ENCODE results near the gene PTPRK. TPM values are rescaled to one million over a fixed set of nuclear protein-coding genes. Genes with fewer than 3 reads are reported as not detected.

PTPRK gene
- total RNA-seq, 1 experiment from 2014 or later, result 89.3 TPM

- intact Hi-C loops (cut with micrococcal nuclease; ENCODE audit: unreplicated experiment), result no loop called here
- H3K27me3 ChIP-seq (ENCODE audit: insufficient read depth, low read depth), result no peaks in the 10 kb centered on the region
- H3K4me1 ChIP-seq (replicated peaks; ENCODE audit: insufficient read depth), result no peaks in the 10 kb centered on the region
- H4K20me1 ChIP-seq (ENCODE audit: insufficient read depth), result peaks cover 4% of the 10 kb centered on the region; the same call in 1 of the 2 replicates
- H3K4me3 ChIP-seq, result no peak overlapping the region
- H3K79me2 ChIP-seq (ENCODE audit: low read depth), result no peaks in the 10 kb centered on the region
- ChIA-PET CTCF (no interaction called here), POLR2A (ENCODE audit: unreplicated experiment) (no interaction called here)
- H3K9me2 ChIP-seq (ENCODE audit: insufficient read depth), result peaks cover 5% of the 10 kb centered on the region; the same call in 1 of the 2 replicates
- H3K4me2 ChIP-seq, result no peak overlapping the region
- DNase-seq, result no peak
- no TSS peak for BruUV-seq (replicated peaks)
- no peaks in the 10 kb centered on the region for H3K9me3 ChIP-seq (ENCODE audit: insufficient read depth, low read depth)
- H2AFZ ChIP-seq, result no peak overlapping the region
- H3F3A ChIP-seq (ENCODE audit: insufficient read depth, low read depth), result 0 out of 2 replicates have a peak, but pooled peaks cover 3% of the 10 kb centered on the region
- no peak overlapping the region for H3K27ac ChIP-seq
- TF ChIP-seq EZH2 (IDR thresholded peaks at IDR 0.05; ENCODE audit: low read depth), result no peak
- no peak for TF ChIP-seq CTCF (conservative IDR thresholded peaks at IDR 0.05)
- no peaks in the 10 kb centered on the region for H3K36me3 ChIP-seq (ENCODE audit: low read depth)
These were observed 345.7 kb downstream of the PTPRK start for GRCh38 chr6:128174724-128175123.

GRCh38 chr6:128172752-128173682, 347.4 kb downstream of the PTPRK start:
- intact Hi-C loops (cut with micrococcal nuclease; ENCODE audit: unreplicated experiment), result no loop called here
- BruUV-seq (replicated peaks), result no TSS peak

GRCh38 chr6:128172081-128172480, 348.3 kb downstream of the PTPRK start:
- no peak overlapping the region for H3K4me3 ChIP-seq
- no peak overlapping the region for H3K4me2 ChIP-seq
- H3K36me3 ChIP-seq (ENCODE audit: low read depth), result no peaks in the 10 kb centered on the region
- POLR2A ChIA-PET (ENCODE audit: unreplicated experiment), result no interaction called here
- no peak overlapping the region for H2AFZ ChIP-seq
- TF ChIP-seq EZH2 (IDR thresholded peaks at IDR 0.05; ENCODE audit: low read depth), result no peak
- TF ChIP-seq CTCF (conservative IDR thresholded peaks at IDR 0.05), result no peak
- H3K9me2 ChIP-seq (ENCODE audit: insufficient read depth), result peaks cover 5% of the 10 kb centered on the region; the same call in 1 of the 2 replicates
- H3K79me2 ChIP-seq (ENCODE audit: low read depth), result no peaks in the 10 kb centered on the region
- no peak overlapping the region for H3K27ac ChIP-seq
- H3K9me3 ChIP-seq (ENCODE audit: insufficient read depth, low read depth), result no peaks in the 10 kb centered on the region
- intact Hi-C loops (cut with micrococcal nuclease; ENCODE audit: unreplicated experiment), result no loop called here
- H3K27me3 ChIP-seq (ENCODE audit: insufficient read depth, low read depth), result no peaks in the 10 kb centered on the region
- H3F3A ChIP-seq (ENCODE audit: insufficient read depth, low read depth), result peaks cover 3% of the 10 kb centered on the region; the same call in 1 of the 2 replicates
- CTCF ChIA-PET, result no interaction called here
- BruUV-seq (replicated peaks), result no TSS peak
- peaks cover 4% of the 10 kb centered on the region; the same call in 1 of the 2 replicates for H4K20me1 ChIP-seq (ENCODE audit: insufficient read depth)
- DNase-seq, result no peak
- peaks cover 7% of the 10 kb centered on the region; the same call in 1 of the 2 replicates for H3K4me1 ChIP-seq (replicated peaks; ENCODE audit: insufficient read depth)

More at GRCh38 chr6:128172752-128173682, 347.4 kb downstream of the PTPRK start:
- peaks cover 3% of the 10 kb centered on the region; the same call in 1 of the 2 replicates for H3F3A ChIP-seq (ENCODE audit: insufficient read depth, low read depth)
- CTCF ChIA-PET, result no interaction called here
- H3K4me2 ChIP-seq, result no peak overlapping the region
- H3K36me3 ChIP-seq (ENCODE audit: low read depth), result no peaks in the 10 kb centered on the region
- no peak overlapping the region for H3K27ac ChIP-seq
- no peaks in the 10 kb centered on the region for H3K27me3 ChIP-seq (ENCODE audit: insufficient read depth, low read depth)
- no peaks in the 10 kb centered on the region for H3K9me3 ChIP-seq (ENCODE audit: insufficient read depth, low read depth)
- no peak for DNase-seq
- H3K79me2 ChIP-seq (ENCODE audit: low read depth), result no peaks in the 10 kb centered on the region
- H3K4me3 ChIP-seq, result no peak overlapping the region
- POLR2A ChIA-PET (ENCODE audit: unreplicated experiment), result no interaction called here
- H3K9me2 ChIP-seq (ENCODE audit: insufficient read depth), result peaks cover 5% of the 10 kb centered on the region; the same call in 1 of the 2 replicates
- H3K4me1 ChIP-seq (replicated peaks; ENCODE audit: insufficient read depth), result peaks cover 3% of the 10 kb centered on the region; the same call in 1 of the 2 replicates
- H2AFZ ChIP-seq, result no peak overlapping the region
- H4K20me1 ChIP-seq (ENCODE audit: insufficient read depth), result peaks cover 4% of the 10 kb centered on the region; the same call in 1 of the 2 replicates
- no peak for TF ChIP-seq CTCF (conservative IDR thresholded peaks at IDR 0.05)
- TF ChIP-seq EZH2 (IDR thresholded peaks at IDR 0.05; ENCODE audit: low read depth), result no peak
